ENCODE data around the gene LIPH. TPM values are rescaled to one million over a fixed set of nuclear protein-coding genes. Genes with fewer than 3 reads are reported as not detected.

The LIPH gene
- polyA plus RNA-seq, 3 donors: not detected

DNA sequence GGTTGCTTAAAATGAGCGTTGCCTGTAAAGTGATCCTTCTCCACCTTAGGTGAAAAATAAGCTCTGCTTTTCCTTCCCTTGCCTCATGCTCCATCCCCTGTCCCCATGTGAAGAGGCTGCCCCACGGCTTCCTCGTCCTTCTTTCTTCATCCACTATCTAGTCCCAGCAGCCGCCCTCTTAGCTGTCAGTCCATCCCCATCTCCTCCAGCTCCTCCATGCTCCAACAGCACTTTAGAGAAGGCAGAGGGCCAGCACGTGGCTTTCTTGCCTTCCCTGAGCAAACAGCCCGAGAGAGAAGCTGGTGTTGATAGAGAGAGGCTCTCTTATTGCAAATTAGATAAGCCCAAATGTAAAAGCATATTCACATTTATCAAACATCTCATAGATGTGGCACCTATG, 44.5 kb downstream of the LIPH start:
- Histone ChIP-seq H3K9me3 (replicated peaks in 1 of 2; ENCODE audit: control insufficient read depth in 1 of 2, insufficient read depth in 1 of 2, low read length in 2 of 2) (no peaks in the 10 kb centered on the region), H2AFZ (ENCODE audit: insufficient read depth, low read depth, low read length, poor library complexity, severe bottlenecking) (no peak overlapping the region), H3K27me3 (ENCODE audit: control insufficient read depth in 2 of 2, insufficient read depth in 2 of 2, low read length in 2 of 2) (no peaks in the 10 kb centered on the region), H3K4me1 (ENCODE audit: control insufficient read depth in 1 of 2, insufficient read depth in 2 of 2, low read length in 2 of 2) (no peaks in the 10 kb centered on the region), H3K4me2 (replicated peaks; ENCODE audit: extremely low read depth, low read length, poor library complexity, severe bottlenecking) (no peak overlapping the region), H4K20me1 (ENCODE audit: insufficient read depth, low read length) (no peaks in the 10 kb centered on the region), H3K79me2 (ENCODE audit: insufficient read depth, low read length) (no peaks in the 10 kb centered on the region), H3K36me3 (replicated peaks in 1 of 2; ENCODE audit: control insufficient read depth in 1 of 2, insufficient read depth in 2 of 2, low read length in 2 of 2) (no peaks in the 10 kb centered on the region), H3K4me3 (replicated peaks in 1 of 3; ENCODE audit: low read depth in 2 of 3, low read length in 3 of 3) (no peak overlapping the region), H3K27ac (ENCODE audit: low read depth in 1 of 2, low read length in 2 of 2) (no peak overlapping the region), H3K9ac (ENCODE audit: insufficient read depth, low read length, poor library complexity, severe bottlenecking) (peak overlapping the region; percentile 23)
- Mint-ChIP-seq H3K4me1 (no peaks in the 10 kb centered on the region), H3K27me3 (ENCODE audit: low read depth in 3 of 3) (peaks cover 0 to 7% (median 1%) of the 10 kb centered on the region in 3 donors), H3K4me3 (peak overlapping the region in 1 of 2 donors; percentile 13), H3K9me3 (peaks cover 0 to under 1% (median 0%) of the 10 kb centered on the region in 7 donors), H3K36me3 (no peaks in the 10 kb centered on the region), H3K27ac (peak overlapping the region in 1 of 7 donors; percentile 20)
- intact Hi-C loops (cut with micrococcal nuclease): no loop called here
- 88% methylated on average over 3 of the region's 6 CpGs for WGBS (ENCODE audit: insufficient coverage)
- TF ChIP-seq, protein P1, sequence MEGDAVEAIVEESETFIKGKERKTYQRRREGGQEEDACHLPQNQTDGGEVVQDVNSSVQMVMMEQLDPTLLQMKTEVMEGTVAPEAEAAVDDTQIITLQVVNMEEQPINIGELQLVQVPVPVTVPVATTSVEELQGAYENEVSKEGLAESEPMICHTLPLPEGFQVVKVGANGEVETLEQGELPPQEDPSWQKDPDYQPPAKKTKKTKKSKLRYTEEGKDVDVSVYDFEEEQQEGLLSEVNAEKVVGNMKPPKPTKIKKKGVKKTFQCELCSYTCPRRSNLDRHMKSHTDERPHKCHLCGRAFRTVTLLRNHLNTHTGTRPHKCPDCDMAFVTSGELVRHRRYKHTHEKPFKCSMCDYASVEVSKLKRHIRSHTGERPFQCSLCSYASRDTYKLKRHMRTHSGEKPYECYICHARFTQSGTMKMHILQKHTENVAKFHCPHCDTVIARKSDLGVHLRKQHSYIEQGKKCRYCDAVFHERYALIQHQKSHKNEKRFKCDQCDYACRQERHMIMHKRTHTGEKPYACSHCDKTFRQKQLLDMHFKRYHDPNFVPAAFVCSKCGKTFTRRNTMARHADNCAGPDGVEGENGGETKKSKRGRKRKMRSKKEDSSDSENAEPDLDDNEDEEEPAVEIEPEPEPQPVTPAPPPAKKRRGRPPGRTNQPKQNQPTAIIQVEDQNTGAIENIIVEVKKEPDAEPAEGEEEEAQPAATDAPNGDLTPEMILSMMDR (IDR thresholded peaks at IDR 0.05): no peak
- DNase-seq: no peak

DNA sequence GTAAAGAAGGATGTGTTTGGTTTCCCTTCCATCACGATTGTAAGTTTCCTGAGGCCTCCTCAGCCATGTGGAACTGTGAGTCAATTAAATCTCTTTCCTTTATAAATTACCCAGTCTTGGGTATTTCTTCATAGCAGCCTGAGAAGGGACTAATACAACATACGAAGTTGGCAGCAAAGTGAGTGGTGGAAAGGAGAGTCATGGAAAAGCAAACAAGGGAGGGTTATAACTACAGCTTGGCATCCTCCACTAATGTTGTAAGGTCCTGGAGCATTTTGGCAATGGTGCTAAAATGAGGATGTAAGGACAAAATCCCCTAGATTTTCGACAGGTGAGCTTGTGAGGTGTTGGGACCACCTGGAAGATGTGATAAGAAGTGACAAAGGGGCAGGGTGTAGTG, 47.8 kb downstream of the LIPH start:
- peaks cover 0 to 3% (median 0%) of the 10 kb centered on the region in 7 donors for H3K9me3 Mint-ChIP-seq
- Histone ChIP-seq H3K4me3 (replicated peaks in 1 of 3; ENCODE audit: low read depth in 2 of 3, low read length in 3 of 3) (no peak overlapping the region), H3K4me2 (replicated peaks; ENCODE audit: extremely low read depth, low read length, poor library complexity, severe bottlenecking) (no peak overlapping the region), H3K9ac (ENCODE audit: insufficient read depth, low read length, poor library complexity, severe bottlenecking) (no peak overlapping the region), H3K36me3 (replicated peaks in 1 of 2; ENCODE audit: control insufficient read depth in 1 of 2, insufficient read depth in 2 of 2, low read length in 2 of 2) (no peaks in the 10 kb centered on the region), H3K27me3 (ENCODE audit: control insufficient read depth in 2 of 2, insufficient read depth in 2 of 2, low read length in 2 of 2) (no peaks in the 10 kb centered on the region), H3K9me3 (replicated peaks in 1 of 2; ENCODE audit: control insufficient read depth in 1 of 2, insufficient read depth in 1 of 2, low read length in 2 of 2) (no peaks in the 10 kb centered on the region), H4K20me1 (ENCODE audit: insufficient read depth, low read length) (no peaks in the 10 kb centered on the region), H3K4me1 (ENCODE audit: control insufficient read depth in 1 of 2, insufficient read depth in 2 of 2, low read length in 2 of 2) (no peaks in the 10 kb centered on the region), H3K79me2 (ENCODE audit: insufficient read depth, low read length) (no peaks in the 10 kb centered on the region), H3K27ac (ENCODE audit: low read depth in 1 of 2, low read length in 2 of 2) (no peak overlapping the region), H2AFZ (ENCODE audit: insufficient read depth, low read depth, low read length, poor library complexity, severe bottlenecking) (no peak overlapping the region)
- no peaks in the 10 kb centered on the region for H3K36me3 Mint-ChIP-seq
- H3K27me3 Mint-ChIP-seq (ENCODE audit: low read depth in 3 of 3): peaks cover 0 to 9% (median 1%) of the 10 kb centered on the region in 3 donors
- DNase-seq: no peak
- WGBS (ENCODE audit: insufficient coverage): 100% methylated on average over 1 of the region's 3 CpGs
- no peak overlapping the region for H3K27ac Mint-ChIP-seq
- no peaks in the 10 kb centered on the region for H3K4me1 Mint-ChIP-seq
- TF ChIP-seq, protein P1 (IDR thresholded peaks at IDR 0.05): no peak
- H3K4me3 Mint-ChIP-seq: no peak overlapping the region
- intact Hi-C loops (cut with micrococcal nuclease): no loop called here

Measured in CD14-positive monocyte (primary cell).